ENCODE measurements around the gene SNX32. TPM values are rescaled to one million over a fixed set of nuclear protein-coding genes. Genes with fewer than 3 reads are reported as not detected.

The SNX32 gene
- total and polyA plus RNA-seq, 2 of the 13 experiments (the other 11 are each of a cell fraction or from before 2014, with no cell fraction given) = 0.09 to 0.34 TPM

GRCh38 chr11:65817835-65818680 is 15.7 kb upstream of the SNX32 start (continued):
- TF ChIP-seq MEF2D (CRISPR knock-in tag; IDR thresholded peaks at IDR 0.05) (no peak), SNAI1 (CRISPR knock-in tag; IDR thresholded peaks at IDR 0.05; ENCODE audit: borderline replicate concordance) (no peak), MYNN (CRISPR knock-in tag; IDR thresholded peaks at IDR 0.05; ENCODE audit: low read depth) (0 out of 2 replicates have a peak, but pooled peaks have one; percentile 62), MTF2 (CRISPR knock-in tag; IDR thresholded peaks at IDR 0.05; ENCODE audit: borderline replicate concordance) (no peak), FOXO1 (CRISPR knock-in tag; IDR thresholded peaks at IDR 0.05) (peak; percentile 25; the same call in 1 of the 2 replicates), CERS6 (CRISPR knock-in tag; IDR thresholded peaks at IDR 0.05) (no peak), MXD4 (CRISPR knock-in tag; IDR thresholded peaks at IDR 0.05) (no peak; the same call in 1 of the 2 replicates), ZMYM2 (CRISPR knock-in tag; IDR thresholded peaks at IDR 0.05) (peak; percentile 89), ZSCAN21 (CRISPR knock-in tag; IDR thresholded peaks at IDR 0.05; ENCODE audit: borderline replicate concordance) (0 out of 2 replicates have a peak, but pooled peaks have one; percentile 17), FOXJ3 (CRISPR knock-in tag; IDR thresholded peaks at IDR 0.05; ENCODE audit: borderline replicate concordance) (0 out of 2 replicates have a peak, but pooled peaks have one; percentile 25), GFI1 (CRISPR knock-in tag; IDR thresholded peaks at IDR 0.05; ENCODE audit: borderline replicate concordance) (no peak), ZNF557 (CRISPR knock-in tag; IDR thresholded peaks at IDR 0.05) (no peak), TAF15 (IDR thresholded peaks at IDR 0.05; ENCODE audit: low read depth, low read length, poor library complexity, severe bottlenecking) (no peak), REL (CRISPR knock-in tag; conservative IDR thresholded peaks at IDR 0.05) (no peak), ZNF678 (CRISPR knock-in tag; IDR thresholded peaks at IDR 0.05) (no peak), TCF7L2 (IDR thresholded peaks at IDR 0.05; ENCODE audit: low read depth, low read length) (no peak)
- TF ChIP-seq, protein P1, sequence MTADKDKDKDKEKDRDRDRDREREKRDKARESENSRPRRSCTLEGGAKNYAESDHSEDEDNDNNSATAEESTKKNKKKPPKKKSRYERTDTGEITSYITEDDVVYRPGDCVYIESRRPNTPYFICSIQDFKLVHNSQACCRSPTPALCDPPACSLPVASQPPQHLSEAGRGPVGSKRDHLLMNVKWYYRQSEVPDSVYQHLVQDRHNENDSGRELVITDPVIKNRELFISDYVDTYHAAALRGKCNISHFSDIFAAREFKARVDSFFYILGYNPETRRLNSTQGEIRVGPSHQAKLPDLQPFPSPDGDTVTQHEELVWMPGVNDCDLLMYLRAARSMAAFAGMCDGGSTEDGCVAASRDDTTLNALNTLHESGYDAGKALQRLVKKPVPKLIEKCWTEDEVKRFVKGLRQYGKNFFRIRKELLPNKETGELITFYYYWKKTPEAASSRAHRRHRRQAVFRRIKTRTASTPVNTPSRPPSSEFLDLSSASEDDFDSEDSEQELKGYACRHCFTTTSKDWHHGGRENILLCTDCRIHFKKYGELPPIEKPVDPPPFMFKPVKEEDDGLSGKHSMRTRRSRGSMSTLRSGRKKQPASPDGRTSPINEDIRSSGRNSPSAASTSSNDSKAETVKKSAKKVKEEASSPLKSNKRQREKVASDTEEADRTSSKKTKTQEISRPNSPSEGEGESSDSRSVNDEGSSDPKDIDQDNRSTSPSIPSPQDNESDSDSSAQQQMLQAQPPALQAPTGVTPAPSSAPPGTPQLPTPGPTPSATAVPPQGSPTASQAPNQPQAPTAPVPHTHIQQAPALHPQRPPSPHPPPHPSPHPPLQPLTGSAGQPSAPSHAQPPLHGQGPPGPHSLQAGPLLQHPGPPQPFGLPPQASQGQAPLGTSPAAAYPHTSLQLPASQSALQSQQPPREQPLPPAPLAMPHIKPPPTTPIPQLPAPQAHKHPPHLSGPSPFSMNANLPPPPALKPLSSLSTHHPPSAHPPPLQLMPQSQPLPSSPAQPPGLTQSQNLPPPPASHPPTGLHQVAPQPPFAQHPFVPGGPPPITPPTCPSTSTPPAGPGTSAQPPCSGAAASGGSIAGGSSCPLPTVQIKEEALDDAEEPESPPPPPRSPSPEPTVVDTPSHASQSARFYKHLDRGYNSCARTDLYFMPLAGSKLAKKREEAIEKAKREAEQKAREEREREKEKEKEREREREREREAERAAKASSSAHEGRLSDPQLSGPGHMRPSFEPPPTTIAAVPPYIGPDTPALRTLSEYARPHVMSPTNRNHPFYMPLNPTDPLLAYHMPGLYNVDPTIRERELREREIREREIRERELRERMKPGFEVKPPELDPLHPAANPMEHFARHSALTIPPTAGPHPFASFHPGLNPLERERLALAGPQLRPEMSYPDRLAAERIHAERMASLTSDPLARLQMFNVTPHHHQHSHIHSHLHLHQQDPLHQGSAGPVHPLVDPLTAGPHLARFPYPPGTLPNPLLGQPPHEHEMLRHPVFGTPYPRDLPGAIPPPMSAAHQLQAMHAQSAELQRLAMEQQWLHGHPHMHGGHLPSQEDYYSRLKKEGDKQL (CRISPR knock-in tag; IDR thresholded peaks at IDR 0.05; ENCODE audit: low read depth) = no peak
- TF ChIP-seq, protein P2, sequence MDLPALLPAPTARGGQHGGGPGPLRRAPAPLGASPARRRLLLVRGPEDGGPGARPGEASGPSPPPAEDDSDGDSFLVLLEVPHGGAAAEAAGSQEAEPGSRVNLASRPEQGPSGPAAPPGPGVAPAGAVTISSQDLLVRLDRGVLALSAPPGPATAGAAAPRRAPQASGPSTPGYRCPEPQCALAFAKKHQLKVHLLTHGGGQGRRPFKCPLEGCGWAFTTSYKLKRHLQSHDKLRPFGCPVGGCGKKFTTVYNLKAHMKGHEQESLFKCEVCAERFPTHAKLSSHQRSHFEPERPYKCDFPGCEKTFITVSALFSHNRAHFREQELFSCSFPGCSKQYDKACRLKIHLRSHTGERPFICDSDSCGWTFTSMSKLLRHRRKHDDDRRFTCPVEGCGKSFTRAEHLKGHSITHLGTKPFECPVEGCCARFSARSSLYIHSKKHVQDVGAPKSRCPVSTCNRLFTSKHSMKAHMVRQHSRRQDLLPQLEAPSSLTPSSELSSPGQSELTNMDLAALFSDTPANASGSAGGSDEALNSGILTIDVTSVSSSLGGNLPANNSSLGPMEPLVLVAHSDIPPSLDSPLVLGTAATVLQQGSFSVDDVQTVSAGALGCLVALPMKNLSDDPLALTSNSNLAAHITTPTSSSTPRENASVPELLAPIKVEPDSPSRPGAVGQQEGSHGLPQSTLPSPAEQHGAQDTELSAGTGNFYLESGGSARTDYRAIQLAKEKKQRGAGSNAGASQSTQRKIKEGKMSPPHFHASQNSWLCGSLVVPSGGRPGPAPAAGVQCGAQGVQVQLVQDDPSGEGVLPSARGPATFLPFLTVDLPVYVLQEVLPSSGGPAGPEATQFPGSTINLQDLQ (CRISPR knock-in tag; IDR thresholded peaks at IDR 0.05) = no peak
